ENCODE results near the gene VIPR2.

GRCh38 chr7:159142199-159142598, 2.5 kb downstream of the VIPR2 start:
- TF ChIP-seq, protein P1, sequence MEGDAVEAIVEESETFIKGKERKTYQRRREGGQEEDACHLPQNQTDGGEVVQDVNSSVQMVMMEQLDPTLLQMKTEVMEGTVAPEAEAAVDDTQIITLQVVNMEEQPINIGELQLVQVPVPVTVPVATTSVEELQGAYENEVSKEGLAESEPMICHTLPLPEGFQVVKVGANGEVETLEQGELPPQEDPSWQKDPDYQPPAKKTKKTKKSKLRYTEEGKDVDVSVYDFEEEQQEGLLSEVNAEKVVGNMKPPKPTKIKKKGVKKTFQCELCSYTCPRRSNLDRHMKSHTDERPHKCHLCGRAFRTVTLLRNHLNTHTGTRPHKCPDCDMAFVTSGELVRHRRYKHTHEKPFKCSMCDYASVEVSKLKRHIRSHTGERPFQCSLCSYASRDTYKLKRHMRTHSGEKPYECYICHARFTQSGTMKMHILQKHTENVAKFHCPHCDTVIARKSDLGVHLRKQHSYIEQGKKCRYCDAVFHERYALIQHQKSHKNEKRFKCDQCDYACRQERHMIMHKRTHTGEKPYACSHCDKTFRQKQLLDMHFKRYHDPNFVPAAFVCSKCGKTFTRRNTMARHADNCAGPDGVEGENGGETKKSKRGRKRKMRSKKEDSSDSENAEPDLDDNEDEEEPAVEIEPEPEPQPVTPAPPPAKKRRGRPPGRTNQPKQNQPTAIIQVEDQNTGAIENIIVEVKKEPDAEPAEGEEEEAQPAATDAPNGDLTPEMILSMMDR (IDR thresholded peaks at IDR 0.05): no peak
- TF ChIP-seq POLR2A (IDR thresholded peaks at IDR 0.05) (no peak), POLR2AphosphoS5 (IDR thresholded peaks at IDR 0.05) (no peak)
